HUES6 (cell line): ENCODE measurements around the gene STT3B.

Source experiments
- H3K27ac ChIP-seq: 2 replicates; pipeline ENCODE4 v1.7.0; 2013; ENCODE audit warnings: low read depth, mild to moderate bottlenecking, low read length, inconsistent platforms
- H3K27me3 ChIP-seq: 2 replicates; pipeline ENCODE4 v1.6.1; 2013; ENCODE audit warnings: low read length; ENCODE audit not compliant: control insufficient read depth, insufficient read depth
- H3K36me3 ChIP-seq: 2 replicates; pipeline ENCODE4 v1.6.1; 2013; ENCODE audit warnings: low read length; ENCODE audit not compliant: control insufficient read depth, insufficient read depth
- H3K4me1 ChIP-seq: 2 replicates; pipeline ENCODE4 v1.6.1; 2013; ENCODE audit warnings: low read length; ENCODE audit not compliant: control insufficient read depth, insufficient read depth
- H3K4me3 ChIP-seq: 2 replicates; pipeline ENCODE4 v1.5.1; 2013; ENCODE audit warnings: low read depth, low read length
- H3K9ac ChIP-seq: one replicate; pipeline ENCODE4 v1.6.1; 2013; ENCODE audit warnings: mild to moderate bottlenecking, low read length
- H3K9me3 ChIP-seq: 2 replicates; pipeline ENCODE4 v1.6.1; 2013; ENCODE audit warnings: low read depth, low read length; ENCODE audit not compliant: control insufficient read depth, insufficient read depth

The STT3B gene

DNA sequence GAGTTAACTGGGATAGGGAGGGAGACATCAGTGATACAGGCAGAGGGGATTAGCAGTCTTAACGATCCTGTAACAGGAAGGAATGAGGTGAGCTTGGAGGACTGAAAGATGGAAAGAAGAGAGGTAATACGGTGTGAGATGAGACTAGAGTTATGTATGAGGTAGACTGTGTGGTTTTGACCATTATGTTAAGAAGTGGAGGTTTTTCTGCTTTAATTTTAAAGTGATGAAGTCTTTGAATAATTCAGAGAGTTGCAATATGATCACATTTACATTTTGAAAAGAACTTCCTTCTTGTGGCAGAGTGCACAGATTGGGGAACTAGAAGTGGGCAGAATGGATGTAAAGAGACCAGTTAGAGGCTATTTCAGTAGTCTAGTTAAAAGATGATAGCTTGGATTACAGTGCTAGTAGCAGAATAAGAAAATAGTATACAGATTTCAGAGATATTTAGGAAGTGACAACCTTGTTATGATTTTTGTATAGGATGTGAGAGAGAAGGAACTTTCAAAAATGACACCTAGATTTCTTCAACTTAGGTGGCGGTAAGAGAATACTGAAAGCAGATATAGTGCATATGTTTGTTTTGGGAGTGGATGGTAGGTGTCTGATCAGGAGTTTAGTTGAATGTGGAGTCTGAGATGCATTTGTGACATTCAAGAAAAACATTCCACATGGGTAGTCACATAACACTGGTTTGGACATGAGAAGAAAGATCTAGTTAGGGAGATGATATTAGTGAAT is 40.5 kb downstream of the STT3B start:
- Histone ChIP-seq H3K9ac (no peak overlapping the region), H3K27me3 (no peaks in the 10 kb centered on the region), H3K36me3 (peaks cover 9% of the 10 kb centered on the region; the same call in 1 of the 2 replicates), H3K27ac (no peak overlapping the region), H3K9me3 (no peaks in the 10 kb centered on the region), H3K4me1 (peaks cover 24% of the 10 kb centered on the region; the same call in 1 of the 2 replicates), H3K4me3 (no peak overlapping the region)

GRCh38 chr3:31575448-31575847 is 42.7 kb downstream of the STT3B start:
- Histone ChIP-seq H3K36me3 (peaks cover 20% of the 10 kb centered on the region), H3K9me3 (no peaks in the 10 kb centered on the region), H3K9ac (no peak overlapping the region), H3K27me3 (no peaks in the 10 kb centered on the region), H3K4me3 (no peak overlapping the region), H3K4me1 (peaks cover 18% of the 10 kb centered on the region; the same call in 1 of the 2 replicates), H3K27ac (no peak overlapping the region)

DNA sequence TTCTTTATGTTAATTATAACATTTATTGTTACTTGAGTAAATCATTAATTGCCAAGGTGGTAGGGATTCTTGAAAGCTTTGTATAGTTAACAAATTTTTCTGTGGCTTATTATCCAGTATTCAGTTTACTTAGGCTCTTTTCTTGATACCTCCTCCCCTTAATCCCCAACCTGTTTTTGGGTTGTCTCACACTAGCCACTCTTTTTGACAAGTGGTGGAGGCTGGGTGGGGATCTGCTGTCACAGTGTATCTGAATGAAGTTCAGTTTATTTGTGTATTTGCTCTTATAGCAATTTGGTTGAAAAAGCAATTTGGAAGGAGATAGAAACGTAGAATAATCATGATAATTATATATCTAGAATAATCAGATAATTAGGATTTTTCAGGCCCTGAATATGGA is 43.8 kb downstream of the STT3B start:
- Histone ChIP-seq H3K36me3 (peaks cover 27% of the 10 kb centered on the region), H3K4me1 (peaks cover 18% of the 10 kb centered on the region; the same call in 1 of the 2 replicates)

DNA sequence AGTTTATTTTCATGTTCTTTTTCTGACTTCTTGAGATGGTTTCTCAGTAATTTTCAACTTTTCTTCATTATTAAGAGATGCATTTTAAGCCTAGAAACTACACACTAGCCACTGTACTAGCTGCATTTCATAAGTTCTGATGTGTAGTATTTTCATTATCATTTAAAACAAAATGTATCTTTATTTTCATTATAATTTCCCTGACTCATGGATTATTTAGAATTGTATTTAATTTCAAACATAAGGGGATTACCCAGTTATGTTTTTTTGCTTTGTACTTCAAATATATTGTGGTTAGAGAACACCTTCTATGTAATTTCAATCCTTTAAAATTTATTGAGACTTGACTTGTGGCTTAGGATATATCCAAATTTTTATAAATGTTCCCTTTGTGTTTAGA is 44.5 kb downstream of the STT3B start:
- H3K9ac ChIP-seq, result no peak overlapping the region
- no peaks in the 10 kb centered on the region for H3K27me3 ChIP-seq
- peaks cover 32% of the 10 kb centered on the region for H3K36me3 ChIP-seq
- H3K9me3 ChIP-seq, result 0 out of 2 replicates have a peak, but pooled peaks cover 4% of the 10 kb centered on the region
- H3K4me3 ChIP-seq, result no peak overlapping the region
- H3K27ac ChIP-seq, result no peak overlapping the region
- H3K4me1 ChIP-seq, result peaks cover 18% of the 10 kb centered on the region; the same call in 1 of the 2 replicates

More for the DNA sequence above, 43.8 kb downstream of the STT3B start:
- no peaks in the 10 kb centered on the region for H3K27me3 ChIP-seq
- no peak overlapping the region for H3K4me3 ChIP-seq
- H3K9ac ChIP-seq, result no peak overlapping the region
- no peak overlapping the region for H3K27ac ChIP-seq
- H3K9me3 ChIP-seq, result 0 out of 2 replicates have a peak, but pooled peaks cover 1% of the 10 kb centered on the region

- H3K9ac ChIP-seq, result no peak overlapping the region
- peaks cover 5% of the 10 kb centered on the region; the same call in 1 of the 2 replicates for H3K4me1 ChIP-seq
- no peak overlapping the region for H3K4me3 ChIP-seq
- no peak overlapping the region for H3K27ac ChIP-seq
- H3K27me3 ChIP-seq, result no peaks in the 10 kb centered on the region
- H3K9me3 ChIP-seq, result peaks cover 6% of the 10 kb centered on the region; the same call in 1 of the 2 replicates
- peaks cover 32% of the 10 kb centered on the region for H3K36me3 ChIP-seq
Measured at GRCh38 chr3:31579828-31580227, 47.1 kb downstream of the STT3B start.

- Histone ChIP-seq H3K27me3 (no peaks in the 10 kb centered on the region), H3K4me1 (0 out of 2 replicates have a peak, but pooled peaks cover under 1% of the 10 kb centered on the region), H3K27ac (no peak overlapping the region), H3K36me3 (peaks cover 34% of the 10 kb centered on the region), H3K9ac (no peak overlapping the region), H3K4me3 (no peak overlapping the region), H3K9me3 (peaks cover 6% of the 10 kb centered on the region; the same call in 1 of the 2 replicates)
Measured at GRCh38 chr3:31580645-31581044, 47.9 kb downstream of the STT3B start.

- Histone ChIP-seq H3K9me3 (peaks cover 6% of the 10 kb centered on the region; the same call in 1 of the 2 replicates), H3K9ac (no peak overlapping the region), H3K27me3 (no peaks in the 10 kb centered on the region), H3K4me1 (no peaks in the 10 kb centered on the region), H3K36me3 (peaks cover 36% of the 10 kb centered on the region), H3K4me3 (no peak overlapping the region), H3K27ac (no peak overlapping the region)
Measured at GRCh38 chr3:31581660-31582059, 48.9 kb downstream of the STT3B start.

DNA sequence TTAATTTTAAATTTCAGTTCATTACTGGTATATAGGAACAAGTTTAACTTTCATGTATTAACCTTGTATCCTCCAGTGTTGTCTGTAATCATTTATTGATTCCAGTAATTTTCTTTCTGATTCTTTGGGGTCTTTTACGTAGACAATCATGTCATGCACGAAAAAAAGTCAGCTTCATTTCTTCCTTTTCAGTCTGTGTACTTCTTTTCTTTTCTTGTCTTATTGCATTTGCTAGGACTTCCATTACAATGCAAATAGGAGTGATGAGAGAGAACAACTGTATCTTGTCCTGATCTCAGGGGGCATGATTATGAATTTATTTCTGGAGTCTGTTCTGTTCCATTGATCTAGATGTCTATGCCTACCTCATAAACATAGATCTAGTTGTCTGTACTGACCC is 56.5 kb downstream of the STT3B start:
- Histone ChIP-seq H3K27me3 (no peaks in the 10 kb centered on the region), H3K9me3 (peaks cover 20% of the 10 kb centered on the region), H3K4me1 (no peaks in the 10 kb centered on the region), H3K4me3 (no peak overlapping the region), H3K27ac (no peak overlapping the region), H3K36me3 (peaks cover 34% of the 10 kb centered on the region), H3K9ac (no peak overlapping the region)

DNA sequence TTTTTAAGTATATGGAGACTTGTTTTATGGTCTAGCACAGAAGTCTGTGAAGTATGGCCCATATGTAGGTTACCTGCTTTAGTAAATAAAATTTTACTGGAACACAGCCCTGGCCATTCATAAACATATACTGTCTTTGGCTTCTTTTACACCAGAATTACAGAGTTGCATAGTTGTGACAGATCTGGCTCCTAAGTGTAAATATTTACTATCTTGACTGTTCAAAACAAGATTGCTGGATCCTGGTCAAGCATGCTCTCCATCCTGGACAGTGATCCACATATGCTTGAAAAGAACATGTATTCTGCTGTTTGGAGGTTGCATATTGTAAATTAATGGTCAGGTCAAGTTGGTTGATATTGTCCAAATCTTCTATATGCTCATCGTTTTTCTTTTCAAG is 57.9 kb downstream of the STT3B start:
- Histone ChIP-seq H3K27ac (no peak overlapping the region), H3K9me3 (peaks cover 20% of the 10 kb centered on the region), H3K4me3 (no peak overlapping the region), H3K9ac (no peak overlapping the region), H3K27me3 (no peaks in the 10 kb centered on the region), H3K4me1 (no peaks in the 10 kb centered on the region), H3K36me3 (peaks cover 38% of the 10 kb centered on the region)

DNA sequence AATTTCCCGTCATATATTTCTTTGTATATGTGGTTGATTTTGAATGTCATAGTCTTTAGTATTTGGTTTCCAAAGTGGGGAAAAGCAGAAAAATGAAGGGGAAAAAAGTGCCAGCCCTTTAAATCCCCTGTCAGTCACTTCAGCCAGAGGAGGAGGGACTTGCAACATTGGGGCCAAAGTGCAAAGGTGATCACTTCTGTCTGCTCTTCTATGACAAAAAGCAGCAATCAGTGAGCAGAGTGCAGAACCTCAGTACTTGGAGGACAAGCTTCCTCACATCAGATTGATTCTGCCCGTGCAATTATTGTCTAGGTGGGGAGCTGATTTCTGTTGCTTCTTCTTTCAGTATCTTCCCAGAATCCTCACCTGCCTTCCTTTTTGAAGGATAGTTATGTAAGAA is 60.0 kb downstream of the STT3B start:
- no peak overlapping the region for H3K27ac ChIP-seq
- no peak overlapping the region for H3K9ac ChIP-seq
- H3K36me3 ChIP-seq, result peaks cover 32% of the 10 kb centered on the region
- peaks cover 19% of the 10 kb centered on the region for H3K9me3 ChIP-seq
- no peaks in the 10 kb centered on the region for H3K27me3 ChIP-seq
- no peak overlapping the region for H3K4me3 ChIP-seq
- H3K4me1 ChIP-seq, result no peaks in the 10 kb centered on the region

DNA sequence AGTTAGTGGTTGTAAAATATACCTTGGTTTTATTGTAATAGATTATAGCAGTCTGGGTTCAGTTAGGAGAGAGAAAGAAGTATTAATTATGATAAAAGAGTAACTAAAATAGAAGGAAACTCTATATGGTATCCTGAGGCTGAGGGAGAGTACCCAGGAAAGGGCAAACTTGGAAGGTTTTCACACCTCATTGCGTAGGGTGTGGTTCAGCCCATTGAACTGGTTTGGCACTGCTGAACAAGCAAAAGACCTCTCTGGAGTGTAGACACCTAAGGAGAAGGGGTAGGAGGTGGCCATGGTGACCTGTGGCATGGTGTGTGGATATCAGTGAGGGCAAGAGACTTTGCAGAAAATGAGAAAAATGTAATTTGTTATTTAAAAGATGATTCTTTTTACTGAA is 63.5 kb downstream of the STT3B start:
- Histone ChIP-seq H3K27ac (no peak overlapping the region), H3K36me3 (peaks cover 26% of the 10 kb centered on the region), H3K9me3 (no peaks in the 10 kb centered on the region), H3K9ac (no peak overlapping the region), H3K27me3 (no peaks in the 10 kb centered on the region), H3K4me1 (no peaks in the 10 kb centered on the region), H3K4me3 (no peak overlapping the region)
